Astrocyte of the spinal cord (primary cell): ENCODE measurements around the gene SRRM4.

Experiments
- DNase-seq: peaks from one replicate; pipeline ENCODE4 v3.0.0; 2011; ENCODE audit warnings: low read depth, low spot score
- H3K4me3 ChIP-seq: 2 replicates; pipeline ENCODE4 v1.5.1; 2011; ENCODE audit warnings: low read depth, mild to moderate bottlenecking, low read length, moderate library complexity
- in situ Hi-C: cut with HindIII; loops from 2 replicates; pipeline ENCODE4 v1.10.0; 2017; ENCODE audit warnings: low sequenced_read_pairs
- TF ChIP-seq, protein P1 (sequence below): IDR thresholded peaks from 2 replicates; pipeline ENCODE4 v1.5.1; 2012; ENCODE audit warnings: low read depth, mild to moderate bottlenecking, low read length, inconsistent platforms

The SRRM4 gene

DNA sequence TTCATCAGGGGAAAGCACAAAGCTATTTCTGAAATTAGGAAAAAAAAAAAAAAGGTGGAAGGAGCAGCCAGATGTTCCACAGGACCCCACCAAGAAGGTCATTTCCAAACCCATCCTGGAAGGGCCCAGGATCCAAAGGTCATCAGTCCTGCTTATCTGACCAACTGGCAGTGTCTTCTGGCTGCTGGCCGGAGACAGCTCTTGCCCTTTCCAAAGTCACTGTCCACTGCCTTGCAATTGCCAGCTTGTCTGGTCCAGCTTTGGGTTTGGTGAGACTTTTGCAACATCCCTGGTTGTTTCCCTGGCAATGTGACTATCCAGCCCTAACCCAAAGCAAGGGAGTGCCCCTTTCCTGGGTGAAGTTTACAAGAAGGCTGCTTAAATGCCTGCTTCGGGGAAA, 178.5 kb downstream of the SRRM4 start:
- no peak for DNase-seq
- TF ChIP-seq, protein P1, sequence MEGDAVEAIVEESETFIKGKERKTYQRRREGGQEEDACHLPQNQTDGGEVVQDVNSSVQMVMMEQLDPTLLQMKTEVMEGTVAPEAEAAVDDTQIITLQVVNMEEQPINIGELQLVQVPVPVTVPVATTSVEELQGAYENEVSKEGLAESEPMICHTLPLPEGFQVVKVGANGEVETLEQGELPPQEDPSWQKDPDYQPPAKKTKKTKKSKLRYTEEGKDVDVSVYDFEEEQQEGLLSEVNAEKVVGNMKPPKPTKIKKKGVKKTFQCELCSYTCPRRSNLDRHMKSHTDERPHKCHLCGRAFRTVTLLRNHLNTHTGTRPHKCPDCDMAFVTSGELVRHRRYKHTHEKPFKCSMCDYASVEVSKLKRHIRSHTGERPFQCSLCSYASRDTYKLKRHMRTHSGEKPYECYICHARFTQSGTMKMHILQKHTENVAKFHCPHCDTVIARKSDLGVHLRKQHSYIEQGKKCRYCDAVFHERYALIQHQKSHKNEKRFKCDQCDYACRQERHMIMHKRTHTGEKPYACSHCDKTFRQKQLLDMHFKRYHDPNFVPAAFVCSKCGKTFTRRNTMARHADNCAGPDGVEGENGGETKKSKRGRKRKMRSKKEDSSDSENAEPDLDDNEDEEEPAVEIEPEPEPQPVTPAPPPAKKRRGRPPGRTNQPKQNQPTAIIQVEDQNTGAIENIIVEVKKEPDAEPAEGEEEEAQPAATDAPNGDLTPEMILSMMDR = no peak
- H3K4me3 ChIP-seq = no peak overlapping the region
- in situ Hi-C loops = no loop called here

DNA sequence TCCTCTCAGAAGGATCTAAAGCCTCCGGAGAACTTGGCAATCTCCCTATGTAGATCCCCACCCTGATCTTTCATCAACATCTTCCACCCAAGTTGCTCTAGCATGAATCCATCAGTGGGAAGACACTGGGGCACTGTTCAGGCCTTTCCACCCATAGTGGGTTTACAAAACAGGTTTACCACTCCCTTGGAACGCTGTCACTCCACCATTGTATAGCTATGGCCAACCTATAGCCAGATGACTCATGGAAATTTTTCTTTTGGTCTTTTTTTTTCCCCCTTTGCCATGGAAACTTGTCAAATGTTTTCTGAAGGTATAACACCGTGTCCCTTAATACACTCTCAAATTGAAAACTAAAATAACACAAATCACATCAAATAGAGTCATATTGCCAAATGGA, 186.6 kb downstream of the SRRM4 start:
- no peak for DNase-seq
- TF ChIP-seq, protein P1 = no peak
- H3K4me3 ChIP-seq = no peak overlapping the region
- in situ Hi-C loops = no loop called here

DNA sequence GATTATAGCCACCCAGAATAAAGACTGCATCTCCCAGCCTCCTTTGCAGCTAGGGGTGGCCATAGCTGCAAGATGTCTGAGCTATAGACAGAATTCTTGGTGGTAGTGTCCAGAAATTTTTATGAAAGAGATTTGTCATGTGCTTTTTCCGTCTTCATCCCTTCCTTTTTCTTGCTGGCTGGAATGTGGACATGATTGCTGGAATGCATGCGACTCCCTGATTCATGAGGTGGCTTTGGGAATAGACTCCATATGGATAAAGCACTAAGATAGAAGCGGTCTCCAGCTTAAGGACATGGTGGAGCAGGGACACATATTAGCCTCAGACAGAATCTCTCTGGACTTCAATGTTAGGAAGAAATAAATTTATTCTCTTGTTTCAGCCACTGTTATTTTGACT, 187.4 kb downstream of the SRRM4 start:
- in situ Hi-C loops = no loop called here
- TF ChIP-seq, protein P1 = no peak
- H3K4me3 ChIP-seq = no peak overlapping the region
- DNase-seq = no peak

DNA sequence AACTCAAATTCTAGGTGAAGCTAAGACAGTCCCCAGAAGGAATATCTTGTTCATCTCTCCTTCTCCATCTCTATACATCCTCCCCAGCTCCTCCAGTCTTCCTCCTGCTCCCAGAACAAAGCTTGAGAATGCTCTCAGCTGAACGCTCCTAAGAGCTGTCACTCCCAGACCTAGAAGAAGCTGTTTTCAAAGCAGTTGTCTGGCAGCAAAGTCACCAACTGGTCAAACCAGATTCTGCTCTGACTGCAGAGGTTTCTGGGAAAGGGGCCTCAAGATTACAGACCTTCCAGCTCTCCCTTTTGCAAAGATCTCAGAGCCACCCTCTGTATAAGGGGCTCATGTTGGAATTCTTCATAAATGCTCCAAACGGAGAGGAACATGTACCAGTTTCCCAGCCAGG, 187.8 kb downstream of the SRRM4 start:
- in situ Hi-C loops = no loop called here
- no peak overlapping the region for H3K4me3 ChIP-seq
- TF ChIP-seq, protein P1 = no peak
- no peak for DNase-seq

DNA sequence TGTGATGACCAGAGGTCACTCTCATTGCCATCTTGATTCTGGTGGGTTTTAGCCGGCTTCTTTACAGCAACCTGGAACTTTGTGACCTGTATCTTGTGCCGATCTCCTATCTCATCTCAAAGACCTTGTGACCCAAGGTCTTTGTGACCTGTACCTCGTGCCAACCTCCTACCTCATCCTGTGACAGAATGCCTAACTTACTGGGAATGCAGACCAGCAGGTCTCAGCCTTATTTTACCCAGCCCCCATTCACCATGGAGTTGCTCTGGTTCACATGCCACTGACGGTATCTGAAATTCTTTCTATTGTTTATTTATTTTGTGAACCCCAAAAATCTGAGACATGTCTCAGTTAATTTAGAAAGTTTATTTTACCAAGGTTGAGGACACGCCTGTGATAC, 189.9 kb downstream of the SRRM4 start:
- no peak for DNase-seq
- TF ChIP-seq, protein P1 = no peak
- in situ Hi-C loops = no loop called here
- H3K4me3 ChIP-seq = no peak overlapping the region

DNA sequence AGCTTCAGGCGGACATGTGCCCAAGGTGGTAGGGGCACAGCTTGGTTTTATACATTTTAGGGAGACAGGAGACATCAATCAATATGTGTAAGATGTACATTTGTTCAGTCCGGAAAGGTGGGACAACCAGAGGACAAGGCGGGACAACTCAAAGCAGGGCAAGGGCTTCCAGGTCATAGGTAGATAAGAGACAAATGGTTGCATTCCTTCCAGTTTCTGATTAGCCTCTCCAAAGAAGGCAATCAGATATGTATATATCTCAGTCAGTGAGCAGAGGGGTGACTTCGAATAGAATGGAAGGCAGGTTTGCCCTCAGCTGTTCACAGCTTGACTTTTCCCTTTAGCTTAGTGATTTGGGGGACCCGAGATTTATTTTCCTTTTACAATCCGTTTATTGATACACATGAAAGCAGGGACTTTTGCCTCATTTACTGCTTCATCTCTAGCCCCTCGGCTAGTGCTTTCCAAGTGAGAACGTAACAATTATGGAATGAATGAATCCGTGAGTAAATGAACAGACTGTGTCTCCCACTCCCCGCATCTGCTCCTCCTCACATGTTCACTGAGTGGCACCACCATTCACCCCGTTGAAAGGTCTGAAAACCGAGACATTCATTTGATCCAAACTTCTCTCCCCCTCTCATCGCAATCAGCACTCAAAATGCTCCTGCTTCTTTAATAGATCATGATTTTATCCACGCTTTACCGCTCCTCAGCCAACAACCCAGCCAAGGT, 190.5 kb downstream of the SRRM4 start:
- TF ChIP-seq, protein P1 = no peak
- no peak overlapping the region for H3K4me3 ChIP-seq
- no peak for DNase-seq
- in situ Hi-C loops = no loop called here

DNA sequence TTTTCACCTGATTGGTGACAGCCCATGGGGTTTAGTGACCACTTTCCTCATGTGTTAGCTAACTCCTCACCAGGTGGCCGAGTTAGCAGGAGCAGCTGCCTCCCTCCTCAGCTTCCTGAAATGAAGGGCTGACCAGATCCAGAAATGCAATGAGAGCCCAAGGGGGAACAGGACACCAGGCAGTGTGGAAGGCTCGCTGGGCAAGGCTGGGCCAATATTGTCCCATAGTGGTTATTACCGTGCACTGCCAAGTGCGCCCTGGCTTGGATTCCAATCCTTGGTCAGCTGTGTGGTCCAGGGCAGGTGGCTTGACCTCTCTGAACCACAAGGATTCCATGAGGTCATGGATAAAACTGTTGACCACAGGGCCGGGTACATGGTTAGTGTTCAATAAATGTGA, 193.7 kb downstream of the SRRM4 start:
- in situ Hi-C loops = no loop called here
- TF ChIP-seq, protein P1 = no peak
- H3K4me3 ChIP-seq = no peak overlapping the region
- no peak for DNase-seq
